Mucosa of stomach (tissue), 1 donor: ENCODE data around the gene C6orf141.
A peak's percentile ranks its signal among the peaks of the same experiment; 100 is the strongest.

Experiments used
- H3K27me3 ChIP-seq: one replicate; pipeline ENCODE4 v1.7.0; 2013; ENCODE audit warnings: mild to moderate bottlenecking, low read length; ENCODE audit not compliant: control insufficient read depth, insufficient read depth
- H3K36me3 ChIP-seq: one replicate; pipeline ENCODE4 v1.7.0; 2013; ENCODE audit warnings: low read length; ENCODE audit not compliant: control insufficient read depth, insufficient read depth
- H3K4me1 ChIP-seq: one replicate; pipeline ENCODE4 v1.7.0; 2013; ENCODE audit warnings: mild to moderate bottlenecking, low read length; ENCODE audit not compliant: control insufficient read depth, insufficient read depth
- H3K4me3 ChIP-seq: one replicate; pipeline ENCODE4 v1.7.0; 2013; ENCODE audit warnings: low read length
- H3K9ac ChIP-seq: one replicate; pipeline ENCODE4 v1.7.0; 2013; ENCODE audit warnings: mild to moderate bottlenecking, low read length, moderate library complexity
- H3K9me3 ChIP-seq: one replicate; pipeline ENCODE4 v1.7.0; 2013; ENCODE audit warnings: mild to moderate bottlenecking, low read length, moderate library complexity; ENCODE audit not compliant: control insufficient read depth
- donor health status: Pancreatic carcinoma.

C6orf141 gene

DNA sequence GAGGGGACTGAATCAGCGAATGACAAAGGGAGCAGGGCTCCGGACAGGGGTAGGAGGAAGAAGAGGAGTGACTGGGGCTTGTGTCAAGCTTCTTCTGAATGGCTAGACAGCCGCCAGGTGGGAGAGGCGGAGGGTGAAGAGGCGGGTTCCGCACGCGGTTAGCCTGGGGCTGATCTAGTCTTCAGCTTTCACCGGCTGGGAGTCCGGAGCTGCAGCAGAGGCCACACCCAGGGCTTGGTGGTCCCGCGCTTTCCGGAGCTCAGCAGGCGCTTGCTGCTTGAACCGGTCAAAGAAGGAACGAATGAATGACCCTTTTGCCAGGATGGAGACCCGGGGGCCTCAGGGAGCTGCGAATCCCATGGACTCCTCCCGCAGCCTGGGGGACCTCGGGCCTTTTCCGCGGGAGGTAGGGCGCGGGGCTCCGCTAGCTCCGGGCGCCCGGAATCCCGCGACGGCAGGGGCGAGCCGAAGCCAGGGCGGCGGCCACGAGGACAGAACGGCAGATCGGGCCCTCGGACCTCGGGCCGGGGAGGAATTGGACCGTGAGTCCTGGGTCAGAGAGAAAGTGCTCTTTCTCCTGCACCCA lies at the start of gene C6orf141:
C6orf141 (plus strand) TSS at position 177 of the 586 bp plus-strand sequence; CDS start at position 302, 125 bp downstream.
- Histone ChIP-seq H3K9ac (peak within 1 kb of the TSS; percentile 87), H3K27me3 (peaks cover 9% of the 10 kb centered on the region), H3K36me3 (no peaks in the 10 kb centered on the region)

DNA sequence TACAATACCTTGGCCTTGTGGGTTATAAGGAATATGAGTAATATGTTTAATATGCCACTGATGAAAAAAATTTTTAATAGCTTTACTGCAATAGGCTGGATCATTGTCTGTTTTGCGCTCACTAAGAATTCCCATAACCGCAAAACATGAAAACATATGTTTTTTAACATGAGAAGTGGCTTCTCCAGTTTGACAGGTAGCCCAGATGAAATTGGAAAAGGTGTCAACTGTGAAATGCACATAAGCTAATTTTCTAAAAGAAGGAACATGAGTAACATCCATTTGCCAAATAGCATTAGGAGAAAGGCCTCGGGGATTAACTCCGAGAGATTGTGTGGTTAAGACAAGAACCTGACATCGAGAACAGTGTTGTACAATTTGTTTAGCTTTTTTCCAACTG lies 45.8 kb upstream of the C6orf141 start:
- Histone ChIP-seq H3K4me1 (peaks cover 14% of the 10 kb centered on the region), H3K4me3 (no peak overlapping the region), H3K9ac (no peak overlapping the region), H3K36me3 (no peaks in the 10 kb centered on the region), H3K27me3 (no peaks in the 10 kb centered on the region), H3K9me3 (no peaks in the 10 kb centered on the region)

More for the DNA sequence above, at the start of gene C6orf141:
- H3K4me3 ChIP-seq = peak within 1 kb of the TSS; percentile 91
- H3K4me1 ChIP-seq = peaks cover 10% of the 10 kb centered on the region
- no peaks in the 10 kb centered on the region for H3K9me3 ChIP-seq

DNA sequence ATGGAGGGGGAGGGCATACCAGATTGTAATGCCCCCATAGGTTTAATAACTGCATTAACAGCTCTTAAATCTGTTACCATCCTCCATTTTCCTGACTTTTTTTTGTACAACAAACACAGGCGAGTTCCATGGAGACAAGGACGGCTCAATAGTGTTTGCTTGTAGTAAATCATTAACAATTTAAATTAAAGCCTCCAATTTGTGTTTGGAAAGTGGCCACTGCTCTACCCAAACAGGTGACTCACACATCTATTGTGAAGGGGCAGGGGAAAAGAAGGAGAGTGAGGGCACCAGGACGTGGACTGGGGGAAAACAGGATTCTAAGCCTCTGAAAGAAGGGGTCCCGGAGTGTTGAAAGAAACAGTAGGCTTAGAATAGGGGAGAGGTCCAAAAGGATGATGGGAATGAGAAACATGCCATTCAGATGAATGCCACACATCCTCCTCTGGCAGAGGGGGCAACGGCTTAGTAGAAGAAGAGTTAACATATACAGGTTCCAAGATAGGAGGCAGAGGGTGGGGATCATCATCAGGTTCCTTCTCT lies 43.8 kb upstream of the C6orf141 start:
- H3K4me1 ChIP-seq = peaks cover 14% of the 10 kb centered on the region
- H3K27me3 ChIP-seq = no peaks in the 10 kb centered on the region
- no peak overlapping the region for H3K9ac ChIP-seq
- H3K36me3 ChIP-seq = no peaks in the 10 kb centered on the region
- no peaks in the 10 kb centered on the region for H3K9me3 ChIP-seq
- H3K4me3 ChIP-seq = no peak overlapping the region

DNA sequence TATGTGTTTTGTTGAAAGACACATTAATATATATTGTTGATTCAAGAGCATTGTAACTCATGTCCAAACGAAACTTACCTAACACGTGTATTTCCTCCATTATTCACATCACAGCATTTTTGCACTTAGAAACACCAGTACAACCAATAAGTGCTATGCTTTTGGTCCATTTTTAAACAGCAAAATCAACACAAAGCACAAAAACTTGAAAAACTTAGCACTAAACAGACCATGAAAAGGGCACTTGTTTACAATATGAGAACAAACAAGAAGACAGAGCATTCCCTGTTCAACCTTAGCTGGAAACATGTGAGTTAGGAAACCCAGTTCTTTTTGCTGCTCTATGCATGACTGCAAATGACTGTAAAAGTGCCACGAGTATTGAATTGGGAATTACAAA lies 41.1 kb upstream of the C6orf141 start:
- Histone ChIP-seq H3K36me3 (no peaks in the 10 kb centered on the region), H3K4me3 (no peak overlapping the region), H3K27me3 (no peaks in the 10 kb centered on the region), H3K4me1 (peaks cover 14% of the 10 kb centered on the region), H3K9me3 (no peaks in the 10 kb centered on the region), H3K9ac (no peak overlapping the region)

DNA sequence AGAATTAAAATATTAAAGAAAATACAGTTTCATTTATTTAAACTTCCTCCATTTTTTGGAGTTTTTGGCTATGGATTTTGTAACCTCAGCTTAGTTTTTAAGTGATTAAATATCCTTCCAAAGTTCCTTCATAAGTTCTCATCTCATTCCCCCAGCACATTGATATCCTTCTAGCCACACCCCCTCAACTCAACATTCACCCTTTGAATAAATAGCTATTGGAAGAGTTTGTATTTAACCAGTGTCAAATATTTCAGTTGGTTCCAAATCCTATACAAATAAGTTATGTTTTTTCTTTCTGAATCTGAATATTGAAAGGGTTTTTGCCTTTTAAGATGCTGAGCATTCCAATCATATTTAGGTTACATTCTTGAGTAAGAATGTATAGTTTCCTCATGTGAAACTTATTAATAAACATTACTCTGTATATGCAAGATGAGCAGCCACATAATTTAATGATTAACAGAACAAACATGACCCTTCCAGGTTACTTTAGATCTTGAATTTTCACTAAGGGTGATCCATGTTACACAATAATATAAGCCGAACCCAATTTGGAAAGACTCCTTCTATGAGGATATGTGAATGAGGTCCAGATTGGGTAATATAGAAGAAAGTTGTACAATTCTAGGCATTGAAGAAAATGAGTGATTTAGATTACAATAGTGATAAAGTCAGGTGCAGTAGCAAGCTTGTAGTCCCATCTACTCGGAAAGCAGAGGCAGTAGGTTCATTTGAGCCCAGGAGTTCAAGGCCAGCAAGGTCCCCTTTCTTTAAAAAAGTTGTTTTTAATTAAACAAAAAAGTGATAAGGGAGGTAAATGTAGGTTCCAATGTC lies 37.1 kb upstream of the C6orf141 start:
- Histone ChIP-seq H3K27me3 (no peaks in the 10 kb centered on the region), H3K9me3 (no peaks in the 10 kb centered on the region), H3K4me3 (no peak overlapping the region), H3K9ac (no peak overlapping the region), H3K4me1 (no peaks in the 10 kb centered on the region), H3K36me3 (no peaks in the 10 kb centered on the region)

DNA sequence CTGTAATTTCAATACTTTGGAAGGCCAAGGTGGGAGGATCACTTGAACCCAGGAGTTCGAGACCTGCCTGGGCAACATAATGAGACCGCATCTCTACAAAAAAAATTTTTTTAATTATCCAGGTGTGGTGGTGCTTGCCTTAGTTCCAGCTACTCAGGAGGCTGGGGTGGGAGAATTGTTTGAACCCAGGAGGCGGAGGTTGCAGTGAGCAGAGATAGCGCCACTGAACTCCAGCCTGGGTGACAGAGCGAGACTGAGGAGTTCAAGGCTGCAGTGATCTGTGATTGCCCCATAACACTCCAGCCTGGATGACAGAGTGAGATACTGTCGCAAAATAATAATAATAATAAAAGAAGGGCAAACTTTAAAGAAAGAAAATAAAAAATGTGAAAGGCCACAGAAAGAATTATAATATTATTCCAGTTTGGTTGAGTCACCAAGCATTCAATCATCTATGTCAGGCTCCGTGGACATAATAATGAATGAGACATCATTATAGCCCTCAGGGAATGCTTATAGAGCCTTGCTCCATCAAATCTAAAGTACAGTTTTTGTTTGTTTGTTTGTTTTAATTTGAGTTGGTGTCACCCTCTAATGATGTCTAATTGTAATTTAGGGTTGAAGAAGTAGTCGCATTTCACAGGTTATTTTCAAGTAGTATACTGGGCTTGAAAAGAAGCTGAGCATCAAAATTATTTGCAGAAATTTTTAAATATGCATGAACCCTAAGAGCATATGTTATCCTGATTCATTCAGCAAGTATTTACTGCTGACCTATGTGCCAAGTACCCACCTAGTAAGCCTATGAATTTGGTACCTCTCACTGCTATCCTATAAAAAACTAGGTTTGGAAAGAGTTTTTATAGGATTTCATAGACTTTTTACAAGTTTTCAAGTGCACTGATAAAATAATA lies 35.6 kb upstream of the C6orf141 start:
- Histone ChIP-seq H3K27me3 (no peaks in the 10 kb centered on the region), H3K9me3 (no peaks in the 10 kb centered on the region), H3K9ac (no peak overlapping the region), H3K4me1 (no peaks in the 10 kb centered on the region), H3K36me3 (no peaks in the 10 kb centered on the region), H3K4me3 (no peak overlapping the region)

DNA sequence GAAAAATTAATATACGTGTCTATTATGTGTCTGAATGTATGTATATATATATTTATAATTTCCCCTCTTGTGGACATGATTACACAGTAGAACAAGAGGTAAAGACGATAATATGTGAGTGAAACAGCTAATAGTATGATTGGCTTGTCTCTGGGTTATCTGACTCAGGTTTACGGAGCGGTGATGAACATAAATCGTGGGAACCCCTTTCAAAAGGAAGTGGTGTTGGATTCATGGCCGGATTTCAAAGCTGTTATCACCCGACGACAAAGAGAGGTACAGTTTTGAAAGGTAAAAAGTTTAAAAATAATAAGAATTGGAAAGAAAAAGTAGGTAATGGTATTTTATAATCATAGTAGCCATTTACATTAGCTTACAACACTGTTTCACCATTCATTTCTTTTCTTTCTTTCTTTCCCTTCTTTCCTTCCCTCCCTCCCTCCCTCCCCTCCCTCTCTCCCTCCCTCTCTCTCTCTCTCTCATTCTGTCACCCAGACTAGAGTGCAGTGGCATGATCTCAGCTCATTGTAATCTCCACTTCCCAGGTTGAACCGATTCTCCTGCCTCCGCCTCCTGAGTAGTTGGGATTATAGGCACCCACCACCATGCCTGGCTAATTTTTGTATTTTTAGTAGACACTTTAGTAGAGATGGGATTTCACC lies 34.9 kb upstream of the C6orf141 start:
- H3K9me3 ChIP-seq = no peaks in the 10 kb centered on the region
- no peak overlapping the region for H3K4me3 ChIP-seq
- no peaks in the 10 kb centered on the region for H3K27me3 ChIP-seq
- no peaks in the 10 kb centered on the region for H3K36me3 ChIP-seq
- H3K9ac ChIP-seq = no peak overlapping the region
- H3K4me1 ChIP-seq = no peaks in the 10 kb centered on the region

DNA sequence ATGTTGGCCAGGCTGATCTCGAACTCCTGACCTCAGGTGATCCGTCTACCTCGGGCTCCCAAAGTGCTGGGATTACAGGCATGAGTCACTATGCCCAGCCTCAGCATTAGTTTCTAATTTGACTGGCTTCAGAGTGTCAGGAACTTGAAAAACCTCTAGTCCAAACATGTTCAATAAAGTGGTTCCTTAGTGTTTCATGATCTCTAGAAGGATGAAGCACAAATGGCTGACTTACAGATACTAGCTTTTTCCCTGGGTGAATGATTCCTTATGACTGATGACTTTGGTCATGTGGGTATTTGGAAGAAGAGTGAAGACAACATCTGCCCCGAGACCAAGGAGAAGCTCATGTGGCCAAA lies 34.3 kb upstream of the C6orf141 start:
- Histone ChIP-seq H3K36me3 (no peaks in the 10 kb centered on the region), H3K4me1 (no peaks in the 10 kb centered on the region), H3K9ac (no peak overlapping the region), H3K4me3 (no peak overlapping the region), H3K9me3 (no peaks in the 10 kb centered on the region), H3K27me3 (no peaks in the 10 kb centered on the region)

DNA sequence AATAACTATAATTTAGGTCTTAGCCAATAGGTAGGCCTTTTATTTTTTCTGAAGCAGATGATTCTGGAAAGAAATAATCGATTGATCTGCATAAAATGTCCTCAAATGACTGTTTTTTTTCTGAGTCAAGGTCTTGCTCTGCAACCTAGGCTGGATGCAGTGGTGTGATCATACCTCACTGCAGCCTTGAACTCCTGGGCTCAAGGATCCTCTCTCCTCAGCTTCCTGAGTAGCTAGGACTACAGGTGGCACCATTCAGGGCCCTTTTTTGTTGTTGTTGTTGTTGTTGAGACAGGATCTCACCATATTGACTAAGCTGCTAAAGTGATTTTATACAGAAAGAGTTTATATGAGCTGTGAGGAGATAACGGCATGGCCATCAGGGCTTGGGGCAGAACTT lies 32.5 kb upstream of the C6orf141 start:
- Histone ChIP-seq H3K27me3 (no peaks in the 10 kb centered on the region), H3K9me3 (no peaks in the 10 kb centered on the region), H3K36me3 (no peaks in the 10 kb centered on the region), H3K4me3 (no peak overlapping the region), H3K4me1 (peaks cover 4% of the 10 kb centered on the region), H3K9ac (no peak overlapping the region)

DNA sequence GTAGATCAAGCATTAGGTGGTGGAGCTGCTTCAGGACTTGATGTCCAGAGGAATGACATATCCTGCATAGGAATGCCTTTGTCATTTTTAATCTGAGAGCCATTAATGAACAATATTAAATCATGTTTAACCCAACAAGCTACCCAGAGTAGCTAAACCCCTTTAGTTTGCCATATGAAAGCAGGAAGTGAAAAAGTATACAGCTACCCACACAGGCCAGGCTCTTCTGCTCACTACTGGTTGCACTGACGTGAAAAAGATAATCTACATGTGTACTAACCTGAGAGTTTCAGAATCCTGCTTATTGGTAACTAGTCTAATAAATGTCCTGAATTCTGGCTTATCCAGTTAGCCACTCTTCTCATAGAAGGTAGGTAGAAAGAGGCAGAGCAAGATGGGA lies 30.8 kb upstream of the C6orf141 start:
- Histone ChIP-seq H3K36me3 (no peaks in the 10 kb centered on the region), H3K4me1 (peaks cover 17% of the 10 kb centered on the region), H3K9ac (no peak overlapping the region), H3K27me3 (no peaks in the 10 kb centered on the region), H3K9me3 (no peaks in the 10 kb centered on the region), H3K4me3 (no peak overlapping the region)

DNA sequence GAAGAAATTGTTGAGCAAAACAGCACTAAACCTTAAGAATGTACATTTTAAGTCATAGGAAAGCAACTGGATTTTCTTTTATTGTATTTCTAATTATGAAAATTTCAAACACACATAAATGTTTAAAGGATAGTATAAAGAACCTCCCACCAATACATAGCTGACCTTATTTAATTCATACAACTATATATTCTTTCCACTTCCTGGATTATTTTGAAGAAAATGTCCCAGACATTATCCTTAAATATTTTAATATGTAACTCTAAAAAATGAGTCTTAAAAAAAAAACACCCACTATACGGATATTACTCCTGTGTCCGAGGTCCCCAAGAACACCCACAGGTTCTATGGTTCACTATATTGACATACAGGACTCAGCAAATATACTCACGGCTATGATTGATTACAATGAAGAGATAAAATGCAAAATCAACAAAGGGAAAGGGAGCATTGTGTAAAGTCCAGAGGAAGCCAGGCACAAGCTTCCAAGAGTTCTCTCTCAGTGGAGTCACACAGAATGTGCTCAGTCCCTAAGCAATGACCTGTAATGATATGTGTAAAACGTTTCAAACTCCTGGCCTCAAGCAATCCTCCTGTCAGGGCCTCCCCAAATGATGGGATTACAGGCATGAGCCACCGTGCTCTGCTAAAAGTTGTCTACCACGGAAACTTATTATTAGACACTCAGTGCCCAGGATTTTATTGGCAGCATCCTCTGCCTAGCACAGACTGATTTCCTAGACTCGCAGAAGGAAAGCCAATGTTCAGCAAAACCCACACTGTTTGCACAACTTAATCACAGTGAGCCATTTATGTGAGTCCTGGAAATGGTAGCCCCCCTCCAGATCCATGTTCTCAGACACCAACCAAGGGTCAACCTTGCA lies 27.5 kb upstream of the C6orf141 start:
- H3K27me3 ChIP-seq = no peaks in the 10 kb centered on the region
- no peaks in the 10 kb centered on the region for H3K36me3 ChIP-seq
- peaks cover 17% of the 10 kb centered on the region for H3K4me1 ChIP-seq
- H3K4me3 ChIP-seq = no peak overlapping the region
- H3K9me3 ChIP-seq = no peaks in the 10 kb centered on the region
- no peak overlapping the region for H3K9ac ChIP-seq
